ENCODE measurements around the gene STOML1. TPM values are rescaled to one million over a fixed set of nuclear protein-coding genes. Genes with fewer than 3 reads are reported as not detected.

Gene STOML1
- total RNA-seq, 1 experiment from 2014 or later, result 19.7 TPM

- Mint-ChIP-seq H3K9me3 (ENCODE audit: low read depth, unreplicated experiment) (no peaks in the 10 kb centered on the region), H3K27ac (ENCODE audit: unreplicated experiment) (no peak overlapping the region), H3K4me1 (ENCODE audit: low read depth, unreplicated experiment) (peaks cover 41% of the 10 kb centered on the region), H3K27me3 (ENCODE audit: unreplicated experiment) (no peaks in the 10 kb centered on the region), H3K4me3 (ENCODE audit: low read depth, unreplicated experiment) (no peak overlapping the region), H3K36me3 (ENCODE audit: insufficient read depth, unreplicated experiment) (peaks cover 16% of the 10 kb centered on the region)
- DNase-seq, result no peak
- CTCF ChIA-PET, result interaction anchor here (0.9 to 1.4 kb wide), 4 partner anchors 14 to 52 kb away, joined by 3 to 9 read pairs (median 6); no protein-coding TSS in a partner anchor
- TF ChIP-seq, protein P1, sequence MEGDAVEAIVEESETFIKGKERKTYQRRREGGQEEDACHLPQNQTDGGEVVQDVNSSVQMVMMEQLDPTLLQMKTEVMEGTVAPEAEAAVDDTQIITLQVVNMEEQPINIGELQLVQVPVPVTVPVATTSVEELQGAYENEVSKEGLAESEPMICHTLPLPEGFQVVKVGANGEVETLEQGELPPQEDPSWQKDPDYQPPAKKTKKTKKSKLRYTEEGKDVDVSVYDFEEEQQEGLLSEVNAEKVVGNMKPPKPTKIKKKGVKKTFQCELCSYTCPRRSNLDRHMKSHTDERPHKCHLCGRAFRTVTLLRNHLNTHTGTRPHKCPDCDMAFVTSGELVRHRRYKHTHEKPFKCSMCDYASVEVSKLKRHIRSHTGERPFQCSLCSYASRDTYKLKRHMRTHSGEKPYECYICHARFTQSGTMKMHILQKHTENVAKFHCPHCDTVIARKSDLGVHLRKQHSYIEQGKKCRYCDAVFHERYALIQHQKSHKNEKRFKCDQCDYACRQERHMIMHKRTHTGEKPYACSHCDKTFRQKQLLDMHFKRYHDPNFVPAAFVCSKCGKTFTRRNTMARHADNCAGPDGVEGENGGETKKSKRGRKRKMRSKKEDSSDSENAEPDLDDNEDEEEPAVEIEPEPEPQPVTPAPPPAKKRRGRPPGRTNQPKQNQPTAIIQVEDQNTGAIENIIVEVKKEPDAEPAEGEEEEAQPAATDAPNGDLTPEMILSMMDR (IDR thresholded peaks at IDR 0.05; ENCODE audit: unreplicated experiment), result no peak
- BruUV-seq (replicated peaks), result no TSS peak
- intact Hi-C loops (cut with micrococcal nuclease; ENCODE audit: unreplicated experiment), result no loop called here
These were observed 33.0 kb downstream of the STOML1 start for GRCh38 chr15:73959012-73959581.

DNA sequence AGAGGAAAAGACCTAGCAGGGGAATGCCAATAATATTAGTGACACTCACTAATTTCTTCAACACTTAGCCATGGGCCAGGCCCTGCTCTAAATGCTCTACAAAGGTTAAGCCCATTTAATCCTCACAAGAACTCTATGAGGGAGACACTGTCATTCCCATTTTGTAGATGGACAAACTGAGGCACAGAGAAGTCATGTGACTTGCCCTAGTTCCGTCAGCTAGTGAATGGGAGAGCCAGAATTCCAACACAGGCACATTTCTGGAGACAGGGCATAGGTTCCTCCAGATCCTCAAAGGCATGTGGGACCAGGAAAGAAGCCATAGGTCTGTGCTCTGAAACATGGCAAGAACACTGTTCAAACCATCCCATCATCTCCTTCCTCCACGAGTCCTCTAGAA is 34.3 kb downstream of the STOML1 start:
- intact Hi-C loops (cut with micrococcal nuclease; ENCODE audit: unreplicated experiment), result no loop called here
- CTCF ChIA-PET, result interaction anchor here (0.7 kb wide), 1 partner anchor 22 kb away, joined by 3 read pairs; no protein-coding TSS in a partner anchor
- H3K27me3 Mint-ChIP-seq (ENCODE audit: unreplicated experiment), result no peaks in the 10 kb centered on the region
- peaks cover 16% of the 10 kb centered on the region for H3K36me3 Mint-ChIP-seq (ENCODE audit: insufficient read depth, unreplicated experiment)
- BruUV-seq (replicated peaks), result no TSS peak
- H3K9me3 Mint-ChIP-seq (ENCODE audit: low read depth, unreplicated experiment), result no peaks in the 10 kb centered on the region
- DNase-seq, result no peak
- TF ChIP-seq, protein P1 (IDR thresholded peaks at IDR 0.05; ENCODE audit: unreplicated experiment), result no peak
- no peak overlapping the region for H3K4me3 Mint-ChIP-seq (ENCODE audit: low read depth, unreplicated experiment)
- peak overlapping the region; percentile 84 for H3K27ac Mint-ChIP-seq (ENCODE audit: unreplicated experiment)
- H3K4me1 Mint-ChIP-seq (ENCODE audit: low read depth, unreplicated experiment), result peaks cover 41% of the 10 kb centered on the region

- intact Hi-C loops (cut with micrococcal nuclease; ENCODE audit: unreplicated experiment), result no loop called here
- TF ChIP-seq, protein P1 (IDR thresholded peaks at IDR 0.05; ENCODE audit: unreplicated experiment), result no peak
- Mint-ChIP-seq H3K4me1 (ENCODE audit: low read depth, unreplicated experiment) (peaks cover 41% of the 10 kb centered on the region), H3K9me3 (ENCODE audit: low read depth, unreplicated experiment) (no peaks in the 10 kb centered on the region), H3K27ac (ENCODE audit: unreplicated experiment) (peak overlapping the region; percentile 84), H3K27me3 (ENCODE audit: unreplicated experiment) (no peaks in the 10 kb centered on the region), H3K4me3 (ENCODE audit: low read depth, unreplicated experiment) (peak overlapping the region; percentile 37), H3K36me3 (ENCODE audit: insufficient read depth, unreplicated experiment) (peaks cover 16% of the 10 kb centered on the region)
- BruUV-seq (replicated peaks), result TSS peak; percentile 80
- peak; percentile 59 for DNase-seq
- CTCF ChIA-PET, result interaction anchor here (0.6 to 1.4 kb wide), 3 partner anchors 8 to 1229 kb away, joined by 3 to 6 read pairs (median 3); no protein-coding TSS in a partner anchor
These were observed 34.8 kb downstream of the STOML1 start for GRCh38 chr15:73957276-73957675.

GRCh38 chr15:73956743-73957135 is 35.4 kb downstream of the STOML1 start:
- intact Hi-C loops (cut with micrococcal nuclease; ENCODE audit: unreplicated experiment), result no loop called here
- Mint-ChIP-seq H3K4me1 (ENCODE audit: low read depth, unreplicated experiment) (peaks cover 41% of the 10 kb centered on the region), H3K4me3 (ENCODE audit: low read depth, unreplicated experiment) (peak overlapping the region; percentile 37), H3K9me3 (ENCODE audit: low read depth, unreplicated experiment) (no peaks in the 10 kb centered on the region), H3K27ac (ENCODE audit: unreplicated experiment) (peak overlapping the region; percentile 84), H3K27me3 (ENCODE audit: unreplicated experiment) (no peaks in the 10 kb centered on the region), H3K36me3 (ENCODE audit: insufficient read depth, unreplicated experiment) (peaks cover 16% of the 10 kb centered on the region)
- TF ChIP-seq, protein P1 (IDR thresholded peaks at IDR 0.05; ENCODE audit: unreplicated experiment), result no peak
- DNase-seq, result peak; percentile 93
- CTCF ChIA-PET, result interaction anchor here (0.5 to 1.4 kb wide), 6 partner anchors 9 to 1228 kb away, joined by 3 to 10 read pairs (median 6); no protein-coding TSS in a partner anchor
- BruUV-seq (replicated peaks), result no TSS peak

Measured in Calu3 (cell line).